NK-92 treated with Interleukin-12 subunit alpha and Interleukin-12 subunit beta, amount 100 ng/mL, for 24 hours (cell line): ENCODE measurements around the gene DDX56.
A peak's percentile ranks its signal among the peaks of the same experiment; 100 is the strongest.
"Not testable (repeated sequence)": the region's sequence is repeated elsewhere in the genome, so short reads cannot be mapped to it uniquely, and the experiment has no call there.

Experiments
- DNase-seq: peaks from one replicate; lab custom pipeline; 2025; lab: John Stamatoyannopoulos, UW

DDX56 gene

DNA sequence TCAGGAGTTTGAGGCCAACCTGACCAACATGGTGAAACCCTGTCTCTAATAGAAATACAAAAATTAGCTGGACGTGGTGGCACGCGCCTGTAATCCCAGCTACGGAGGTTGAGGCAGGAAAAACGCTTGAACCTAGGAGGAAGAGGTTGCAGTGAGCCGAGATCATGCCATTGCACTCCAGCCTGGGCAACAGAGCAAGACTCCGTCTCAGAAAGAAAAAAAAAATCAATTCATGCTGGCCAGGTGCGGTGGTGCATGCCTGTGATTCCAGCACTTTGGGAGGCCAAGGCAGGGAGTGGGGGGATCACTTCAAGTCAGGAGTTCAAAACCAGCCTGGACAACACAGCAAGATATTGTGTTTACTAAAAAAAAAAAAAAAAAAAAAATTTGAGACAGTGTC, 23.5 kb upstream of the DDX56 start:
- not testable (repeated sequence) for DNase-seq

DNA sequence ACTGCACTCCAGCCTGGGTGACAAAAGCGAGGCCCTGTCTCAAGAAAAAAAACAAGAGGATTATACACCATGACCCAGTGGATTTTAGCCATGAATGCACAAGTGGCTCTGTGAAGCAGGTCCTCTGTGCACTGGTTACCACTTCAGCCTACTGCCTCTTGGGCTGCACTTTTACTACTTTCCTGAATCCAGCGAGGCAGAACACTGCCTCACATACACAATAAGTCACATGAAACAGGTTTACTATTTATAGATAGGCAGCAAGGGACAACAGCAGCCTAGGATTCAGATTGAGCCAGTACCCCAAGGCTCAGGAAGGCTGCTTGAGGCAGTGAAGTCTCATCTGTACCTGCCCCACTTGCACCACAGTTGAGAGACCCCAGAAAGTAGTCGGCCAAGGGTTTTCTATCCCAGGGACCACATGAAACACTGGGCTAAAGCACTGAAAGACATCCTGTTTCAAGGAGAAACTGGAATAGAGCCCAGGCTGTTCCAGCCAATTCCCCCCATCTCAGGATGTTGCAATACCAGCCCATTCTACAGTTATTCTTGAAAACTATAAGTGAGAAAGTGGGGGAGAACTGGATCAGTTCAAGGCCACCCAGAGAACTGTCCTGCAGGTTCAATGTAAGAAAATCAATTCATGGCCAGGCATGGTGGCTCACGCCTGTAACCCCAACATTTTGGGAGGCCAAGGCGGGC, 22.4 kb upstream of the DDX56 start:
- DNase-seq = no peak

DNA sequence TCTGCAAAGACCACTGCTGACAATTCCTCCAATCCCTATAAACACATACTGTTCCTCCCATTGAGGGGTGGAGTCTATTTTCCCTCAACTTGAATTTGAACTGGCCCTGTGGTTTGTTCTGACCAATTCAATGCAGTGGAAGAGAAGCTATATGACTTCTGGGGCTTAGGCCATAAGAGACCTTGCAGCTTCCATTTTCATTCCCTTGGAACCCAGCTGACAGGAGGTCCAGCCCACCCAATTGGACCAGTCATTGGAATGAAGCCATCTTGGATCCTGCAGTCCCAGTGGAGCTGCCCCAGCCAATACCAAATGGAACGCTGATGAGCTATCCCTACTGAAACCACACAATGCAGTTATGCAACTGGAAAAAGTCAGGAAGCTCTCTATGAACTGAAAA, 17.2 kb upstream of the DDX56 start:
- no peak for DNase-seq

DNA sequence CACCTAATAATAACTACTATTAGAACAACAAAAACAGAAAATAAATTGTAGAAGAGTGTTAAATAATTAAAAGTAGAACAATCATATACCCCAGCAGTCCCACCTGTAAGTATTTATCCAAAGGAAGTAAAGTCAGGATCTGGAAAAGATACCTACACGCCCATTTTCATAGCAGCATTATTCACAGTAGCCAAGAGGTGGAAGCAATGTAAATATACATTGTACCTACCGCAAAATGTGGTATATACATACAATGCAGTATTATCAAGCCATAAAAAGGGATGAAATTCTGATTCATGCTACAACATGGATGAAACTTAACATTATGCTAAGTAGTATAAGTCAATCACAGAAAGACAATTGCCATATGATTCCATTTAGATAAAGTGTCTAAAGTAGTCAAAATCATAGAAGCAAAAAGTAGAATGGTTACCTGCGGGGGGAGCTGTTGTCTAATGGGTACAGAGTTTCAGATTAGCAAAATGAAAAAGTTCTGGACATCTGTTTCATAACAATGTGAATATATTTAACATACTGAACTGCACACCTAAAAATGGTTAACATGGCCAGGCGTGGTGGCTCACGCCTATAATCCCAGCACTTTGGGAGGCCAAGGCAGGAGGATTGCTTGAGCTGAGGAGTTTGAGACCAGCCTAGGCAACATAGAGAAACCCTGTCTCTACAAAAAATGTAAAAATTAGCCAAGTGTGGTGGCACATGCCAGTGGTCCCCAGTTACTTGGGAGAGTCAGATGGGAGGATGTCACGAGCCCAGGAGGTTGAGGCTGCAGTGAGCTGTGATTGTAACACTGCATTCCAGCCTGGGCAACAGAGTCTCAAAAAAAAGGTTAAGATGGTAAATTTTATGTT, 14.4 kb upstream of the DDX56 start:
- DNase-seq = no peak

DNA sequence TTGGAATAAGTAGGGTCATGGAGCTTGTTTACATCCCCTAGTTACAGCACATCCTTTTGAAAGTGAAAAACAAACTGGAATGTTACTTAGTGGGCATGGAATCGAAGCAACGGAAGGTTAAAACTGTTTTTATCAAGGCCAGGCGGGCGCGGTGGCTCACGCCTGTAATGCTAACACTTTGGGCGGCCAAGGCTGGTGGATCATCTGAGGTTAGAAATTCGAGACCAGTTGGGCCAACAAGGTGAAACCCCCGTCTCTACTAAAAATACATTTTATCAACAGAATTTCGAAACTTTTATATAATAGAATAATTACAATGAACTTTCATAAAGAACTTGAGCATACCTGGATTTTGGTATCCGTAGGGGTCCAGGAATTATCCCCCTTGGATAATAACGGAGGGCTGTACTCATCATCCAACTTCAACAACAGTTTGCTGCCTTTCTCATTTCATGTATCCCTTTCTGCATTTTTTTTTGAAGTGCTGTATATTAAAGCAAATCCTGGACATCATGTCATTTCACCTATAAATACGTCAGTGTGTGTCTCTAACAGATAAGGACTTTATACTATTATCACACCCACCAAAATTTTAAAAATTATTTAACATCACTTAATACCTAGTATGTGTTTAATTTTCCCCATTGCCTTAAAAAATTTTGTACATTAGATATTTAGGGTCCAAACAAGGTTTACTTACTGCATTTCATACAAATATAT, 9.6 kb upstream of the DDX56 start:
- no peak for DNase-seq

DNA sequence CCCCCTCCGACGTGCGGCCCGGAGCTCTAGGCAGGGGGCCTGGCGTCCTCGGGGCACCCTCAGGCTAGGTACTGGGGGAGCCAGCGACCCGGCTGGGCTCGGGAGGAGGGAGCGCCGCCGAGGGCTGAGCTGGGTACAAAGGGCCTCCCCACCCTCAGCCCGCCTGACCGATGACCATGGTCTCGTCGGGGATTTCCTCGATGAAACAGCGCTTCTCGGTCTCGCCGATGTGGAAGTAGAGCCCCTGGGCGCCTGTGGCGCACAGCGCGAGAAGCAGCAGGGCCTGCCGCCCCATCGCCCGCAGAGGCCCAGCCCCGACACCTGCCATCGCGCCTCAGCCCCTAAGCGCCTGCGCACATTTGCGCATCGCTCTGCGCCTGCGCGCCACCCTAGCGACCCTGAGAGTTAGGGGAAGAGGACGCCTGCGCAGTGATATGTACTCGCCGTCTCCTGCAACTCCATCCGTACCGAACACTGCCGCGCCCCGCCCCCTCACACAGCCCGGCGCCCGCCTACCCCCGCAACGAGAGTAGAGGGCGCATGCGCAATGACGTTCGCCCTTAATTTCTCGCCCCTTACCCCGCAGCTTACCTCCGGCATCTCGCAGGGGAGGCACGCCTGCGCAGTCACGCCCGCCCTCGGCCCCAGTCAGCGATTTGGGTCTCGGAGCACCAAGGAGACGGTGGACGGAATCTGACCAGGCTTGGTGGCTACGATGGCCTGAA, 8.3 kb upstream of the DDX56 start, which contains the start of gene TMED4:
Gene TMED4 (minus strand): TSS at position 353 of the 725 bp plus-strand sequence. CDS start 25 bp downstream, at position 328.
- DNase-seq = peak; percentile 98

DNA sequence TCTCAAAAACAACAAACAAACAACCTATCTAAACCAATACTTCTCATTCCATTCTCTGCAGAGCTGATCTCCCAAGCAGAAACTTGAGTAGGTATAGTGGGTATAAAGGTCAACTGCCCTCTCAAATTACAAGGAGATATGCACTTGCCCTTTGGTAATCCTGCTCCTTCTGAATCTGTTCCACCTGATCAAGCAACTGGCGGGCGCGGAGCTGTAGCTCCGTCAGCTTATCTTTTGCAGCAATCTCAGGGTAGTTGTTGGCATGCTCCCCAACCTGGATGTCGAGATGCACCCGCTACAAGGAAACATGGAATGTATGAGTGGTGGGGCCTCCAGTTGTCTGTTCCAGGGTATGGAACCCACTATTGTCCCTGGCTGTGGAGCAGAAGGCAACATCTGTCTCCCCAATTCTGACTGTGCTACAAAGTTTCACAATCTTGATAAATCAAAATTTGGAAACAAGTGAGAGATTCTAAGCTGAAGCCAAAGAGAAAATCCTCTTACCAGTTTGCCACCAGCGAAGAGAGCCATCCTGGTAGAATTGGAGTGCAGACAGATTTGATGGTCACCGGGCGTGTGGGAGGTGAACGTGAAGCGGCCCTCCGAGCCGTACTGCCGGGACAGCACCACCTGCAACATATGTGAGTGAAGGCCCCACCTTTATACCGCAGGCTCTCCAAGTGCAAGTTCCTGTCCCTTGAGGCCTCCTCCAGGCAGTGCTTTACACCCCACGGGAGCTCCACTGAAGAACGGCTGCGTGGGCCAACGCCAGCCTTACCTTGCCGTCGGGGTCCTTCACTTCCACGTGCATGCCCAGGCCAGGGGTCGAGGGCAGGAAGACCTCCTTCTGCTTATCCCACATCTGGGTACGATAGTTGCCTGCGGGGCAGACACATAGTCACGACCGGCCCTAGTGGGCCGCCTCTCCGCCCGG, 7.5 kb upstream of the DDX56 start:
- DNase-seq = peak; percentile 37

DNA sequence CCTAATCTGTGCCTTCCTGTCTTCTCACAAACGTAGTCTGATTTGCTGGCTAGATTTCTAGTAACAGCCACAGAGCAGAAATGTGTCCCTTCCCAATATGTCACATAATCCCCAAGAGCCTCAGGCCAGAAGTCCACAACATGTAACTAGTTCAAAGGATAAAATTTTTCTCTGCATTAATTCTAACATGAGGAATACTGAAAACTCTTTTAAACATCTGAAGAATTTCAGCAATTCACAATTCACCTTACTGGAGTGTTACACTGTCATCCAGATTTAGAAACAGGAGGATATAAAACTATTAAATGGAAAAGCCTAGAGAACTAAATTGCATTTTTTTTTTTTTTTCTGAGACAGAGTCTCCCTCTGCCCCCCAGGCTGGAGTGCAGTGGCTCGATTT, 2.5 kb upstream of the DDX56 start:
- DNase-seq = no peak

DNA sequence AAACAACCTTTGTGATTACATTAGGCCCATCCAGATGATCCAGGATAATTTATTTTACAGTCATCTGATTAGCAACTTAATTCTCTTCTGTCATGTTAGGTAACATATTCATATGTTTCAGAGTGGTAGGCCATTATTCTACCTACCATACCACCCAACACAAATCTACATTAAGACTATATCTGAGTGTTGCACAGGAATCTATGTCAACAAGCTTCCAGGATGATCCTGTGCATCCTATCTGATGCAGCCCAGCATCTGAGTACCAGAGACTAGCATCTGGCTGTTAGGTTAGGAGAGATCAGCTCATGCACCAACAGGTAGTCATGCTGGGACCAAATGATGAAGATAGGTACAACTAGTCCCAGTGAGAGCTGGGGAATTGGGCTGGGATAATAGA, 1.3 kb upstream of the DDX56 start:
- DNase-seq = no peak

DNA sequence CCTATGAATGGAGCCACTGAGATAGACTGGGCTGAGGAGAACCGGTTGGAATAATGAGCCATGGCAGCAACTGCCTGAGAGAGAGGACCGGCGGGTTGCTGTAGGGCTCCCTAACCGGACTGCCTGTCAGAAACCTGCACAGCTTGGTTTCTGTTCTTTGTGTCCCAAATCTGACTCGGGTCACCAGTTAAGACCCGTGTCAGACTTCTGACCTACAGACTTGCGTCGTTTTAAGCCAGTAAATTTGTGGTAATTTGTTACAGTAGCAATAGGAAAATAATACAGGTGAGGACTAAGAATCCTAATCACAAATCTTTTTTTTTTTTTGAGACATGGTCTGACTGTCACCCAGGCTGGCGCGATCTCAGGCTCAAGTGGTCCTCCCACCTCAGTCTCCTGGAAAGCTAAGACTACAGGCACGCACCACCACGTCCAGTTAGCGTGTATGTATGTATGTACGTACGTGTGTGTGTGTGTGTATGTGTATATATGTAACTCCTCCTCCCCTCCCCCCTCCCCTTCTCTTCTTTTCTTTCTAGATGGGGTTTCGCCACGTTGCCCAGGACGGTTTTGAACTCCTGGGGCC, 672 bp upstream of the DDX56 start:
- no peak for DNase-seq

DNA sequence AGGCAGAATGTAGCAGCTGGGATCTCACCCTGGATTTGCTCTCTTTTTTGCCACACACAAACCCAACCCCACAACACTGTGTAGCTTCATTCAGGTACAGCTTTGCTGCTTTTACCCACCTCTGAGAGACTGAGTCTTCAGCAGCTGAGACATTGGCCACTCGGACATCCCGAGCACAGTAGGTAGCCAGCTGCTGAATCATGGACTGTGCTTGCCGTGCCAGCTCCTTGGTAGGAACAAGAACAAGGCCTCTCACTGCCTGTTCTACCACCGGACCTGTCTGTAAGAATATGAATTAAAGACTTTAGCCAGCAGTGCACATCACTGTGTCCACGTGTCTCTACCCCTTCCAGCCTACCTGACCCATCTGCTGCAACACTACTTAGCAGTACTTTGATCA, 937 bp downstream of the DDX56 start:
- no peak for DNase-seq

DNA sequence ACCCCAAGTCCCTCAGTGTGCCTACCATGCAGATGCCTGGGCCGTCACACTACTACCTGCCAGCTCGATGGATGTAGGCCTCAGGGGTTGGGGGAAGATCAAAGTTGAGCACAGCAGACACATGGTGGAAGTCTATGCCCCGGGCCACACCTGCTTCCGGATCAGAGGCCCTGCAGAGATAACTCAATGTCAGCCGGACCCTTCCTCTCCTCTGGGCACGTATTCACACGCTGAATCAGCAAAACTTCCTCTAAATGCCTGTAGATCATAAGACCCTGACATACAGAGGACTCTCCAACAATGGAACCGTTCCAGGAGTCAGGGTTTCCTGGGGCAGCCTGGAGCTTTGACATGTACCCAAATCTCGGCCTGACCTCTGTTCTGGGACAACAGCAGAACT, 3.7 kb downstream of the DDX56 start:
- no peak for DNase-seq

DNA sequence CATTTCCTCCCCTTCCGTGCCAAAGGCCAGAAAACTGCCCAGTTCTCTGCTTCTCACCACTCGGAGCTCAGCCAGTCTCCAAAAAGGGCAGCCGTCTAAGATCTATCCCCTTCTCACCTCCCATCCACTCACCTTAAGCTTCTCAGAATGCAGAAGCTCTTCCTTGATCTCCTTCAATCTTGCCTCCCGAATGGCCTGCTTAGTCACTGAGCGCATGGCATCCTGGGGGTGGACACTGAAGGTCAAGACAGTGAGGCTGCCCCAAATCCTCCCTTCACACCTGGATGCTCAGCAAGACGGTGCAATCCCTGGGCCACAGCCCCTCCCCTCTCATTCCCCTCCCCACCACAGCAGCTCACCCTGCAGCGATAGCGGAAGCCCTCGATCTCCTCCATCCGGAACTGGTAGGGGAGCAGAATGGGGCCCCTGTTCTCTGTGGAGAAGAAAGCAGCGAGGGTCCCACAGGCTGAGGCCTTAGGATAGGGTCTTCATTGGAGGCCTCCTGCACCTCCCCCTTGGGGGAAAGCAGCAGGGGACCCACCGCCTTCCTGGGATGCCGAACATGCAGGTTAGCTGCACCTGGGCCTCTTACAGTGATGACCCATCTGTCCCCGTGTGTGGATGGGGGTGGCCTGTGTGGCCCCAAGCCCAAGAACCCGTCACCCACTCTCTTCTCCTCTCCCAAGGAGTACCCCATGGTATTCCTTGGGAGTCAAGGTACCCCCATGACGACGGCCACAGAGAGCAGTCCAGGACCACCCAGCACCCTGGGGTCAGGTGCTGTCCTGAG, 4.7 kb downstream of the DDX56 start:
- no peak for DNase-seq

DNA sequence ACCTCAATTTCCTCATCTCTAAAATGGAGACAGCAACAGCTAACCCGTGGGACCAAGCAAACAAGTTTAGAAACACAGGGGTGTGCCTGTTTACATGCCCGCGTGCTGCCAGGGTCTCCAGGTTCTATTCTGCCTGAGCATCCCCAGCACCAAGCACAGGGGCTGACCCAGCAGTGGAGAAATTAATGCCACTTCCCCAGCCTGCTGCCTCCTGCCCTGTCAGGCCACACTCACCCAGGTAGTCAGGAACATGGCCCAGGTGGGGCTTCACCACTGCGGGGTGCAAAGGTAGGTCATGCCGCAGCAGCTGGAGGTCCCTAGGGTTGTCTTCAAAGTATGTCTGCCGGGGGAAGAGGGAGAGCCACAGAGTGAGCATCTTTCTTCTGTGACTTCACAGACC, 5.8 kb downstream of the DDX56 start:
- DNase-seq = no peak

DNA sequence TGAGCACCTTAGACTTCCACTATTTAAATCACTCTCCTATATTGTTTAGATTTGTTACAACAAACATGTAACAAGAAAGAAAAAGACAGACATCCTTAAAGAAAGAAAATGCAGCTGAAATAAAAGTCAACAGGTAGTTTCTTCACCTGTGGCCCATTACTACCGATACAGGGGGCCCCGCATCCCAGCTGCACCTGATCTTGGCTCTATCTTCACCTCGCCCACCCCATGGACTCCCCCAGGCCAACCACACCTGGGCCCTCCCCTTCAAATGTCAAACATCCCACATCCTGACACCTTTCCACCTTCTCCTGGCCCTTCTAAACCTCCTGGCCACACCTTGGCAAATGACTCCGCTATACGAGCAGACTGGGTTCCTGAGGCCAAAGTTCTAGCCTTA, 7.0 kb downstream of the DDX56 start:
- no peak for DNase-seq

DNA sequence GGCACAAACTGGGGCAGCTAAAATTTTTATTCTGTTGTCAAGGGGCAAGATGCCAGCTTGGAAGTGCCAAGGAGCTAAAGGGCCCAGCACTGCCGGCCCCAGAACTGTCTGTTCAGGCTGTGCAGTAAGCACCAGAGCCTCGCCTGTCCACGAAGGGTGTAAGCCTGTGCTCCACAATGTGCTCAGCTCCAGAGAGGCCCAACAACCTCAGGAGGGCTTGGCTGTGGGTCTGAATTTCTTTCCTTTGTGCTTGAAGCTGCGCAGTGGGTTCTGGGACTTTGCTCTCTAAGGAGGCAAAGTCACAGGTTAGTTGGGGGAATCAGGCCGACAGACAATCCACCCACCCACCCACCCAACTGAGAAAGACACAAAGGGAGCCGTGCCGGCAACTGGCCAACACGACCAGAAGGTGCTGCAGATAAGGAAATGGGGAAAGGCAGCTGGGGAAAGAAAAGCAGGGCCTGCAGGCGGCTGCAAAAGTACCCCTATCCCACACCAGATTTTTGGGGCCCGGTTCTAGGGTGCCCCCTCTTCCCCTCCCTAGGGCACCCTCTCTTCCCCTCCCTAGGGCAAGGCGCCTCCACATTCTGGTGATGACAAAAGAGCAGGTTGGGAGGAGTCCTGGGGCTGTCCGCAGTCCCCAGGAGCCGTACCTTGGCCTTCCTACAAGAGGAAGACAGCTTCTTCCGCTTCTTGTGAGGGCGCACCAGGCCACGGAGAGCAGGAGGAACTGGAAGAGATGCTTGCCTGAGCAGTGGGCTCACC, 7.7 kb downstream of the DDX56 start:
- no peak for DNase-seq

DNA sequence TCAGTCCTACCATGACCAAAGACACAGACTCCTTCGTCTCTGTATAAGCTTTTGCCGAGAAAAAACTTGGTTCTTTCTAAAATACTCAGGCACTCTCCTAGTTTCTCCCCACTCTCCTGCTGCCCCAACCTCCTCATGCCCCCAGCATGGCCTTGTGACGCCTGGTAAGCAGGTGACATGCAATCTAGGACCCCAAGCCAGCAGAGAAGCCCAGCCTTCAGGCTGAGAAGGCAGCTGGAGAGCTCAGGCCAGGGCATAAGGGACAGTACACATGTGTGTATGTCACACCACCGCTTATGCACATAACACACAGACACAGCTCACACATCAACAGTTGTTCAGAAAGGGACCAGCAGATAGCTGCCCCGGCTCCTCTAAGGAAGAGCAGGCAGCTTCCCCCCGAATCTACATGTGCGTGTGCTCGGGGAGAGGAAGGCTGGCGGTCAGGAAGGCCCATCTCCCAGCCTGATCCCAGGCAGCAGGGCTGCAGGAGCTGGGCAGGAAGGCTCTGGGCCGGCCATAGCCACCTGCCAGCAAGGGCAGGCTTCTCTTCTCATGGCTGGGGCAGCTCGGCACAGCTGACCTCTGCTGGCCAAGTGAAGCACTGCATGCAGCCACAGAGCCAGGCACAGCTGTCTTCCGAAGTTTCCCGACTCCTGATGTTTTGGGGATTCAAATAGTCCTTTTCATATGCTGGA, 8.5 kb downstream of the DDX56 start:
- DNase-seq = no peak

DNA sequence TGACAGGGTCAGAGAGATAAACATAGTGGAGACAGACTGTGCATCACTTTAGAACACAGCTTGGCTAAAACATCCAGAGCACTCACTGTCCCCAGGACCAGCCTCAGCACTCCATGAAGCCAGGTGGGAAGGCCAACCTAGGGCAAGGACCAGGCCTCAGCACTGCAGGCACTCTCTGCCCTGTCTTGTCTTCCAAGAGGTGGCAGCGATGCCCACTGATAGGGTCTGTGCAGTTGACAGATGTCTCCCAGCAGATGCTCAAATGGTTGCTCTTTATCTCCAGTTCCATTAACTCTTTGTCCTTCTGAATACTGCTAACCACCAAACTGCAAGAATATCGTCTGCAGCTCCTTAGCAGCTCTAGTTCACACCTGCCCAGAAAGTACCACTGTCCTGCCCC, 9.1 kb downstream of the DDX56 start:
- no peak for DNase-seq
